CD4-positive, alpha-beta T cell treated with Interleukin-15 for 4 hours (primary cell): ENCODE measurements around the gene CHN1.

Experiments used
- DNase-seq: peaks from one replicate; pipeline ENCODE4 v3.0.0-alpha.2; 2020; ENCODE audit warnings: low spot score

The CHN1 gene

GRCh38 chr2:175009917-175010621 is 4.9 kb upstream of the CHN1 start:
- DNase-seq: no peak

- DNase-seq: no peak
Observed at GRCh38 chr2:175008801-175009495, 3.8 kb upstream of the CHN1 start.

DNA sequence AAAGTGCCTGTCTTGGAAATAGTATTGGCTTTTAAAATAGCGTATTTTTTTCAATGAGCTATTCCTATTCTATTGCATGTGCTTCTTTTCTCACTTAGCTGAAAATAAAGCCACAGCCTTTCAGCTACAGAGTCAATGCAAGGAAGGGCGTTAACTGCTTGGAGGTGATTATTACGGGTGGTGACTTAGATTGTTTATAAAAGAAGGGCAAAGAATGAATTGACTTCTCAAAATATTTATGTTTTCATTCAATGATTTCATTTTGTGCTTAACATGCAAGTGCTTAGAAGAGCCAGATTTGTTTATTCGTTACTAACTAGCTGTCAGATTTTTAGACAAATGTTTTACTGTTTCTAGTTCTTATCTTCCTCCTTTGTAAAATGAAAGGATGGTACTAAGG is 2.8 kb upstream of the CHN1 start:
- no peak for DNase-seq

DNA sequence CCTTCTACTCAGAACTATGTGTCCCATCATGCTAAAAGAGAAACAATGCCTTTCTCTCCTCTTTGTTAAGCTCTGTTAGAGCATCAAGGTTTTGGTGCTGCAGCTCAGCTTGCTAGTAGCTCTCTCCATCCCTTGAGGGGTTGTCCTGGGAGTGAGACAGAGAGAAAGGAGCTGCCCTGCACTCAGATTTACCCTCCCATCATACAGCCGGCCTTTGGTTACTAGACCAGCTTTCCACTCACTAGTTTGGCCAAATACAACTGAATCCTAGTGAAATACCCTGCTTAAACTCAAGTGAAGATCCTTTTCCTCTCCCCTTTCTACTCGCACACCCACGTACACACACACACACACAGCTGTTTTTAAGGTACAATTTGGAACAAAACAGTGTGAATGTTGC is 2.3 kb upstream of the CHN1 start:
- DNase-seq: no peak

DNA sequence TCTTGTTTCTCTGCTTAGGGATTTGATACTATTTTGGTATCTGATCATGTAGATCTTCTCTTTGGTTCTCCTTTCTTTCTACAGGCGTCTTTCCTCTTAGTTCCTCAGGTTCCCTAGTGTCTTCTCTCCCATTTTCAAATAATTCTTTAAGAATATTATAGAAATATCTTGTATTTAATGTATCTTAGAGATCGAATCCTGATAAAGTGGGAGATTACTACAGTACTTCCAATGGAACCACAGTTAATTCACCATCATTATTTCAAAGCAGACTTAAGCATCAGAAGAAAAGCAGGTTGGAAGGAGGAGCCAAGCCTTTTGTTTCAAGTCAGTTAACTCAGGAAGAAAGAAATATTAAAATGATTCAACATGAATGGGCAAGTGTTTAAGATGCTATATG is 1.1 kb upstream of the CHN1 start:
- DNase-seq: no peak

DNA sequence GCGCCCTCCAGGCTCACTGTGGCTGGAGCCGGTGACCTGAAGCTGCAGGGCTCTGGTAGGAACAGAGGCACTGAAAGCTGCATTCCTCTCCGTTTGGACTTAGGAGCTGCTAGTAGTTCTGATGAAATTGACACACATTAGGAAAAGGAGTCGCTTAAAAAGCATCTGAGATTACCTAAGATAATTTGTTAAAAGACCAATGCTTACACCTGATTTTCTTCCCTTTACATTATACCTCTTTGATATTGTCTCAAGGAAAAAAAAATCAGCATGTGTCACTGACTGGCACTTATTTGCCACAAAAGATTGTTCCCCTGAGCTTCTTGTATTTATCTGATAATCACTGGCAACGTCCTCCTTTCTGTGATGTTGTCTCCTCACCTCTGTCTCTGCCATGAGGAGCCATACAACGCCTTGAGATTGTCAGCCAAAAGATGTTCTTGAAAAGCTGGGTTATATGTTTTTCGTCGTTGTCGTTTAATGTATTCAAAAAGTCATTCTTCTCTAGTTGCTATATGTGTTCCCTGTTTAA is 618 bp upstream of the CHN1 start:
- DNase-seq: no peak

DNA sequence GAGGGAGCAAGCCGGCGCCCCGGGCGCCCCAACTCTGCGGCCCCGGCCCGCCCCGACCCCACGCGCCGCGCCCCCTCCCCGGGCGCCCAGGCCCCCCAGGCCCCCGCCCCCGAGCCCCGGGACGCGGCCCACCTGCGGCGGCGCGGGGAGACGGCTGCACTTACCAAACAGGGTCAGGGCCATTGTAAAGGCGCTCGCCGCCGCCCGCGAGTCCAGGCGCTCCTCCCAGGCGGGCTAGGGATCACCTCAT is 526 bp downstream of the CHN1 start:
- no peak for DNase-seq

DNA sequence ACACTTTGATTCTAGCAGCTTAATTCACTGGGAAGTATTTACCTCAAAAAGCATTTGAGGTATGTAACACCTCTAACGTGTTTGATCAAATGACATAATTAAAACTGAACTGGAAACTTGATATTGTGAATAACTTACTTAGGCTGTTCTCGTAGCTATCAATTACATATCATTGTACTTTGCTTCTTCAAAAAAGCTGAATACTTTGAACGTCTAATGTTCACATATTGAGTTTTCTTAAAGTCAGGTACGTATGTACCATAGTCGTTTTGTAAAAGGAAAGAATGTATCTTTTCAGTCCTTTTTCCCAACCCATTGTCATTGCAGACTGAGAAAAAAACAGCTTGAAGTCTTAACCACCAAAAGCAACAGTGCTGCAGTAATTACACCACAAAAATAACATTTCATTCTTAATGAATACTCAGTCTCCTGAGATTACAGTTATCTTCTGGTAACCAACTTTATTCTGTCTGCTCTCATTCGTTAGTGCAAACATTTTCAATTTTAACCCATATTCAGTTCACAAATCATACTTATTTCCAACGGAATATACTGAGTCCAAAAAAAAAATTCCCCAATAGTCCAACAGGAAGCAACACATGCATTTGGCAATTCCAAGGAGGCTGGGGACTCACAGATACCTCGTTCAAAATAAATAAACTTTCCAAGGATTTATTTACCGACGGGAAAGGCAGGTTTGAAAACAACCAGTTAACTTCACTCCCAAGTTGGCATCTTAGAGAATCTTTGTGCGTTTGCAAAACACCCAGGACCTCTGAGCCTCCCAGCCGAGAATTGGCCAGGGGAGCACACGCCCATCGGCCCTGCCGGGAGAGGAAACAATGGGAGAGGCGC is 1.1 kb downstream of the CHN1 start:
- no peak for DNase-seq

DNA sequence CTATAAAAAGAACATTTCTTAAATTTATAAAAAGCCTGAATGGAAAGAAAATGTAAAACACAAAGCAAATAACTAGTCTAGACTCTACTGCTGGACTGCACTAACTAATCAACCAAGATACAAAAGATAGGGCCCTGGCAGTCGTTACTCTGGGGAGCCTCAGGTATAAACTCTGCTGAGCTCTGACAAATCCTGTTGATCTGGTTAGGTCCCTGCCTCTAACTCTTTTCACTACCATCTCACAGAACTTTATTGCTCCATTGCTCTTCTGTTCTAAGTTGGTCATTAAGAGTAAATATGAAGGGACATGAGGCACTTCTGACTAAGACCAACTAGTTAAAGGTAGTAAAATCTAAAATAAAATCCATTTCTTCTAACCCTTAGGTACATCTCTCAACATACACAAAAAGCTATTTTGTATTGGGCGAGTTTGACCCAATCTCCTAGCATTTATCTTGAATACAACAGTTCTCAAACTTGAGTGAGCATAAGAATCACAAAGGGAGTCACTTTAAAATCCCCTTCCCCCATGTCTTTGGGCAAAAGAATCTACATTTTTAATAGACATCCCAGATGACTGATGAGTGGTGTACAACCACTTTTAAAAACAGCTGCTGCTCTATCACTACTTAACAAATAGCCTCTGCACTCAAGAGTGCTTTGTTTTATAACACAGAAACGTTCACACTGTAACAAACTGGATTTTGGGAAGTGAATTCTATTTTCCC is 2.5 kb downstream of the CHN1 start:
- no peak for DNase-seq

DNA sequence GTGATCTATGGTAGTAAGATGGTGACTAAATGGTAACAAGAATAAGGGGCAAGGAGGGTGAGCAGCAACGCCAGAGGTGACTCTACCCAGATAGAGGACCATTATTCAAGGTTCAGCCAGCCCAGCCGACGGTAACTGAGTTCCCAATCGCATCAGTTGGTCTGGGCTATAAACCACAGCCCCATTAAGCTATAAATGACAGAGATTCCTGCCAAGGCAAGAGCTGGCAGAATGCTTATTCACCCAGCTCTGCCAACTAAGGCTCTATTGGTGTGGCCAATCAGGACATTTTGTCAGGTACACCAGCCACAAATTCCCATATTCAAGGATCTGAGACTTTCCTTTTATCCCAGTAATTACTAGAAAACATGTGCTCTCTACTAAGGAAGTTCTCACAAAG is 3.6 kb downstream of the CHN1 start:
- no peak for DNase-seq

DNA sequence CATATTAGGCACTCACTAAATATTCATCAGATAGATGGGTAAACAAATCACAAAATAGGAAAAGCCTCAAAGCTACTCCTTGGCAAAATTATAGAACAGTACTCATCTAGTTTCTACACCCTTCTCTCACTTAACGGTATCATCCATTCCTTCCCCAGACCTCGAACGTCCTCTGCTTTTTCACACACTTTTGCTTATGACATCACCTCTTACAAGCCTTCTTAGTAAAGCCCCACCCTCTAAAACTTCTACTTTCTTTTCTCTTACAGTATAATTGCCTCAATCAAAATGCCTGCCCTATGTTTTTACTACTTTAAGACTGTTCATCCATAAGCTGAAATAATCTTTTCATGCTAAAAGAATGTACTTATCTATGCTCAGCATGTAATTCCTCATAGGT is 8.1 kb downstream of the CHN1 start:
- no peak for DNase-seq

GRCh38 chr2:174996622-174997021 is 8.6 kb downstream of the CHN1 start:
- no peak for DNase-seq

GRCh38 chr2:174994381-174994780 is 10.8 kb downstream of the CHN1 start:
- DNase-seq: no peak

GRCh38 chr2:174992886-174993285 is 12.3 kb downstream of the CHN1 start:
- DNase-seq: no peak

DNA sequence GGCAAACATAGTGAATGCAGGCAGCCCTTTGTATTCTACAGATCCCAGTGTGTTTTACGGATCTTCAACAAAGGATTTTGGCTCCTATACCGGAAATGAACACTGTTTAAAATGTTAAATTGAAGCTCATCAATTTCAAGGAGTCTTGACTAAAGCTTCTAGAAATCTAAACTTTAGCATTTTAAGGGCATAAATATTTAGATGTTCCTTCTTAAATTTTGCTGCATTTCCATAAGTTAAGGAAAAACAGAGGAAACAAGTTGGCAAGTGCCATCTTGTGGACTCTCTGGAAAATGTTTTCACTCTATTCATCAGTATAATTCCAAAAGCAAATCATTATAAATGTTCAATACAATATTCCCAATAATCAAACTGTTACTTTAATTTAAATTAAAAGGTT is 19.6 kb downstream of the CHN1 start:
- DNase-seq: no peak

GRCh38 chr2:174984561-174984960 is 20.6 kb downstream of the CHN1 start:
- no peak for DNase-seq

DNA sequence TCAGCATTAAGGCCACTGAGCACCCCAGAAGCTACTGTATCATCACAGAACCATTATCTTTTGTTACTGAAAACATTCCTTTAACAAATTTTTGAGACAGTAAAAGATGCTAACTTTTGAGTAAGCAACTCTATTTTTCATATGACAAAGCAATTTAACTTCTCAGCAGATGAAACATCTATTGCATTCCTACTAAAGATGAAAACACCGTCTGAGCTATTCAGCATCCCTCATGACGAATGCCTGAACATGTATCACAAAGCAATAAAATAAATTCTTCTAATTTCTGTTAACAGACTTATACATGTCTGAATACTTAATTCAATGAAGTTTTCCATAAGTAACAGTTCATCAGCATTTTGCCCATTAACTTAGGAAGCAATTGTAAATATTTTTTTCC is 23.9 kb downstream of the CHN1 start:
- DNase-seq: no peak

DNA sequence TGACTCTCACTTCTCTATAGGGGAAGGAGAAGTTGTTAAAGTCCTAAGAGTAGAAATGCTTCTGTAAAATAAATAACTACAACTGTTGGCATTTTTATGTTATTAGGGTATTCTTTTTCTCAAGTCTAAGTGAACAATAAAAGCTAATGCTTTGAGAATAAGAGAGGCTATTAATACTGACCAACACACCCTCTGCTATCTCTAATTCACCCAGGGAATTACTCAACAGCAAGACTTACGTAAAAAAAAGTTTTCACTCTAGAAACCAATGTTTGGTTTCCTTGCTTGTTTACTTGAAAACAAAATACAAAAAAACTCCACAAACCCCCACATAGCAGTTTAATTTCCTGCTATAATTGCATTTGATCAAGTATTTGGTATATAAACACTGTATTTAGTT is 25.2 kb downstream of the CHN1 start:
- no peak for DNase-seq

- no peak for DNase-seq
Observed at GRCh38 chr2:174977364-174977763, 27.8 kb downstream of the CHN1 start.

GRCh38 chr2:174974131-174974530 is 31.1 kb downstream of the CHN1 start:
- DNase-seq: no peak

DNA sequence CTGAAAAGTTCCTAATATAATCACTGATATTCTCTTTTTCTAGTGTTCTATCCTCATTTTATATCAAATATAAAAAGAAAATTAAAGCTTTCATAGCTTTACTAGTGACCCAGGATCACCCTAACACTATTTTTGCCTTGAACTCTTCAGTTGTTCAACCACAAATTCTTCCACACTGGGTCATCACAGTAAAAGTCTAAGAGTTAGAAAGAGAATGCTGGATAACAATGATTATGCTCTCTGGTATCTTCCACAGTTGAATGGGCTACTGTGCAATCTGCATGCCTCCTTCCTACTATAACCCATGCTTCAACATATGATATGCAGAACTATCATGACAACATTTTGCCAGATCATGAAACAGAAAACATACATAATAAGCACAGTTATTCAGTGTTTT is 32.3 kb downstream of the CHN1 start:
- DNase-seq: no peak
